Measurements from ENCODE around the gene RBKS.

DNA sequence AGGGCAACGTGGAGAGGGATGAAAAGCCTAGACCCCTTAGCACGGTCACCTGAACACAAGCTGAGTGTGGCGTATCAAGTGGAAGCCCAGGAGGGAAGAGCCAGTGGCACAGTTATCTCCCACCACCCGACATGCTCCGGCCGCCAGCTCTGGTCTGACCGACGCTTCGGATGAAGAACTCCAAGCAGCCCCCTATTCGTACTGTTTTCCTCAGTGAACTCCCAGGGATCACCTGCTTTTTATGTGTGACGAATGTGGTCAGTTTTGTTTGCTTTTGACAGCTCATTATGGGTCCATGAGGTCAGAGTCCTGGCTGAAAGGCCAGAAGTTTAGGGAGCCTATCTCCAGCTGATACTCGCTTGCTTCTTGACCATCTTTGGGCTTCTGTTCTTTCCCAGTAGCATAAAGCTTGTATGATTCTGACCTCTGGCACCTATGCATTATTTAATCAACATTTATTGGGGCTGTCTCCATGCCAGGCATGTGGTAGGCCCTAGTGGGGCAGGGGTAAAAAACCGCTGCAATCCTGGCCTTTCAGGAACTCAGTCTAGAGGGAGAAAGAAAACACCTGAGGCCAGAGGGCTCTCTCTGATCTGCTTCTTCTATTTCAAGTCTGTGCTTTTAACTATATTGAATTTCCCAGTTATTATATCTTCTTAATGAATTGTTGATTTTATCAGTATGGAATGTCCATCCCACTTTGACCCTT is 151.7 kb downstream of the RBKS start:
- TF ChIP-seq CTCF (IDR thresholded peaks at IDR 0.05) (no peak), POLR2A (IDR thresholded peaks at IDR 0.05) (no peak)

Data from Peyer's patch (tissue), 4 donors.